Measurements from ENCODE around the gene MYL7. TPM values are rescaled to one million over a fixed set of nuclear protein-coding genes. Genes with fewer than 3 reads are reported as not detected.

Gene MYL7
- polyA plus RNA-seq, 4 donors: 0.58 to 1.1 (median 0.81) TPM; not detected in 1

GRCh38 chr7:44152971-44153947, 12.1 kb upstream of the MYL7 start:
- no peak for DNase-seq (ENCODE audit: low read depth in 4 of 4, low spot score in 2 of 4)

DNA sequence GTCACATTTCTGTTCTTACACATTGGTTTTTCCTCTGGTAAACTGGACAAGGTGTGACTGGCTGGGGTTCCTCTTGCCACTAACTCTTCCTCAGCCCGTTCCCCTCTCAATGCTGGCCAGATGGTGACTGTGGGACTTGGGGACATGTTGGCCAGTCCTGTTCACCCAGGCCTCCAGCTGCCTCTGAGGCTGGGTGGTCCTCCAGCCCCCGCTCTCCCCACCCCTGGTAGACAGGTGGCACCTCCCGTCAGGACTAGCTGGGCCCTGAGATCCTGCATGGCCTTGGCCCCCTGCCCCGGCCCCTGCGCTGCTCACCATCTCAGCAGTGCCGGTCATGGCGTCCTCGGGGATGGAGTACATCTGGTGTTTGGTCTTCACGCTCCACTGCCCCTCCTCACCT, 10.8 kb upstream of the MYL7 start:
- no peak for DNase-seq (ENCODE audit: low read depth in 4 of 4, low spot score in 2 of 4)

- no peak for DNase-seq (ENCODE audit: low read depth in 4 of 4, low spot score in 2 of 4)
These were observed 10.1 kb upstream of the MYL7 start for GRCh38 chr7:44150966-44151941.

DNA sequence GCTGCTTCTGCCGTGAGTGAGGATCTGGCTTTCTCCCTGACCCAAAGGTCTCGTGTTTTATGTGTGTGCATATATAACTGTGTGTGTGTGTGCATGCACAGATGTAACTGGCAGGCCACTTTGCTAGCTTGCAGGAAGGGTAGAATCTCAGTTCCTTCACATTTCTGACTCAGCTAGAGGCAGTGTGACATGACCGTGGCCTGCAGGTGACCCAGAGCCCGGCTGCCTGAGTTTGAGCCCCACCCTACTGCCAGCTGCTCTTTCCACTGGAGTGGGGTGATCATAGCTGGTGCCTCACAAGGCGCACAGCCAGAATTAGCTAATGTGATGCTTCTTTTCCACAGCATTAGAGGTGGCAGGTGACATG, 9.3 kb upstream of the MYL7 start:
- no peak for DNase-seq (ENCODE audit: low read depth in 4 of 4, low spot score in 2 of 4)

DNA sequence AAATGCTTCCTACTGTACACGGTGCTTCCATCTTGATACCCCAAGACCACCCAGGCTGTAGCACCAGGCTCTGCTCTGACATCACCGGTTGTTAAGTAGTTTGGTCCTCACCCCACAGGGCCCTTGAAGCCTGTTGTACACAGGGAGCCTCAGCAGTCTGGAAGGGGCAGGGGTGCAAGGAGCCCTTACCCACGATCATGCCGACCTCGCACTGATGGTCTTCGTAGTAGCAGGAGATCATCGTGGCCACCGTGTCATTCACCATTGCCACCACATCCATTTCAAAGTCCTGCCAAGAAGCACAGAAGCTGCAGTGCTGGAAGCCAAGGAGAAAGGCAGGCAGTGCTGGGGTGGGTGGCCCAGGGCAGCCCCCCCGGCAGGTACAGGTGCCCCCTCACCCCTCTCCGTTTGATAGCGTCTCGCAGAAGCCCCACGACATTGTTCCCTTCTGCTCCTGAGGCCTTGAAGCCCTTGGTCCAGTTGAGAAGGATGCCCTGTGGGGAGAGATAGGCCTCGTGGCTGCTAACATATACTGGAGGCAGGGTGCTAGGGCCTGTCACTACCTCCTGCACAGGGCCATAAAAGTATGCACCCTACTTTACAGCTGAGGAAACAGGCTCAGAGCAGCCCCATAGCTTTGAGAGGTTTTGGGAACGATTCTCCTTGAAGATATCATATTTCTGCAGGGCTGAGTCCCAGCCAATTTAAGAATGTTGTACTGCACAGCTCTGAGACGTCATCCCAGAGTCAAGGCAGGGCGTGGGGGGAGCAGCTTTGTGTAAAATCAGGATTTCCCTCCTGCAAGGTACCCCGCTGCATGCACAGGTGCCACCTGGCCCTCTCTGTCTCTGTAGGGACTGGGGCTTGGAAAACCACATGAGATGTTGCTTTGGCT, 8.7 kb upstream of the MYL7 start:
- no peak for DNase-seq (ENCODE audit: low read depth in 4 of 4, low spot score in 2 of 4)

GRCh38 chr7:44148961-44149536, 7.9 kb upstream of the MYL7 start:
- no peak for DNase-seq (ENCODE audit: low read depth in 4 of 4, low spot score in 2 of 4)

- no peak for DNase-seq (ENCODE audit: low read depth in 4 of 4, low spot score in 2 of 4)
These were observed 7.0 kb upstream of the MYL7 start for GRCh38 chr7:44148166-44148565.

GRCh38 chr7:44147026-44147991, 6.2 kb upstream of the MYL7 start:
- DNase-seq (ENCODE audit: low read depth in 4 of 4, low spot score in 2 of 4): peak in 1 of 4 donors; percentile 54

DNA sequence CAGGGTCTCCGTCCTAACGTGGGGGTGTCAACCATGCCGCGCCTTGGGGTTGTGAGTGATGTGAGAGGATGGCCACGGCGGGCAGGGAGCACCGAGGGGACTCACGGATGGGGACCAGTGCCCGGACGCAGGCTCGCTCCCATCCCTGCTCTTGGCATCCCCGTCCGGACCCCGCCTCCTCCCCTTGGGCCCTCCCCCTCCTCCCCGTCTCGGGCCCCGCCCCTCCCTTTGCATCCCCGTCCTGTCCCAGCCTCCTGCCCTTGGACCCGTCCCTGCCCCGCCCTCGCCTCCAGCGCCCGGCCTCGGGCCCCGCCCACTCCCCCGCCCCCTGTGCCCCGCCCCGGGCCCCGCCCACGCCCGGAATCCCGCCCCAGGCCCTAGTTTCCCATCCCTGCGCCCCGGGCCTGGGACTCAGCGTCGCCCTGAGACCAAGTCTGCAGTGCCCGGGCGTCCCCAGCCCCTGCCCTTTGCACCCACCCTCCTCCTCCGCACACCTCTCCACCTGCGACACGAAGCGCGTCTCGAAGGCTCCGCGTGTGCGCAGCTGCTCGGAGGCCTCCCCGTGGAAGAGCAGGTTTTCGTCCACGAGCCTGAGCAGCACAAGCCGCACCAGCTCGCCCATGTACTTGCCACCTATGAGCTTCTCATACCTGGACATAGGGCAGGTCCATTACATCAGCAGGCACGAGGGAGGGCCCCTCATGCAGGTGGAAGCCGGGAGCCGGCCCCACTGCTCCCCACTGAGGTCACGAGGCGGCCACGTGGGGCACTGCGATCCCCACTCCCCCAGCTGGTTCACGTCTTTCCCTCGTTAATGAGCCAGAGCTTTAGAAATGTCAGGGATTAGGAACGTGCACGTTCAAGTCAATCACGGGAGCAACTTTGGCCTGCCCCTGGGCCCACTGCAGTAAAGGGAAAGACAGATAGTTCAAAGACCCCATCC, 5.1 kb upstream of the MYL7 start:
- DNase-seq (ENCODE audit: low read depth in 4 of 4, low spot score in 2 of 4): peak in 1 of 4 donors; percentile 48

GRCh38 chr7:44145479-44145968, 4.4 kb upstream of the MYL7 start:
- no peak for DNase-seq (ENCODE audit: low read depth in 4 of 4, low spot score in 2 of 4)

DNA sequence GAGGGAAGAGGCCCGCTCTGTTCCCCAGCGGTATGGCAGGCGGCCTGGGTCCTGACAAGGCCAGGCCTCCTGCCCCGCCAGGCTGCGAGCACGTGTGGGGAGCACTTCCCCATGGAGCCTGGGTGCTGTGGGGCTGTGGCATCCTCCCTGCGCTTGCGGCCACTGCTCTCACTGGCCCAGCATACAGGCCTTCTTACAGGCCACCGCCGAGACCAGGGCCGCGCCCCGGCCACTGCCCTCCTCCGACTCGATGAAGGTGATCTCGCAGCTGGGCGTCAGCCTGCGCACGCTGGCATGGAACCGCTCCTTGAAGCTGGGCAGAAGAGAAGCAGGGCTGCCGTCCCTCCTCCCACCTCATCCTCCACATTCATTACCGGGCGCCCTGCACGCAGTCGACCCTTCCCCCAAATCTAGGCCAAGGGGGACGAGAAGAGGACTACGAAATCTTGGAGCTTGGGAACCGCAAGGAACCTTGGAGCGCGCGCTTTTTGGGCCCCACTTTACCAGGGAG, 3.9 kb upstream of the MYL7 start:
- no peak for DNase-seq (ENCODE audit: low read depth in 4 of 4, low spot score in 2 of 4)

DNA sequence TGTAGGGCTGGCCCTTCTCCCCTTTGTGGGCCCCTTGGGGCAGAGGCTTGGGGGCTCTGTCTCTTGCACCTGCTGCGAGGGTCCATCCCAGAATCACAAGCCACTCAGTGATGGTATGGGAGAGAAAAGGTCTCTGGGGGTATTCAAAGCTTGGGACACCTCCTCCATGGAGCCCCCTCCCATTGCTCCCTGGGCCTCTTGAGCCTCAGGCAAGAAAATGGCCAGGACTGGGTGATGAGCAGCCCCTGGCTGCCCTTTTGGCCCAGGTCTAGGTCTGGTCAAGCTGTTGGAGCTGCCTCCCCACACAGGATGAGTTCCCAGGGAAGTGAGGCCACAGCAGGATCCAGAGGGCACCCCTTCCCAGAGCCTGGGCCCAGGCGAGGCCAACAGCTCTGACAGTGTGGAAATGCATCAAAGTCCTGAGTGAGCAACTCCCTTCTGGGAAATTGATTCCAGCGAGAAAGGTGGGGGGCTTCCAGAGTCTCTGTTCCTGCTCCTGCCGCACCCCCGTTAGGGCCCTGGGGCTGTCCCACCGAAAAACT, 3.4 kb upstream of the MYL7 start:
- no peak for DNase-seq (ENCODE audit: low read depth in 4 of 4, low spot score in 2 of 4)

DNA sequence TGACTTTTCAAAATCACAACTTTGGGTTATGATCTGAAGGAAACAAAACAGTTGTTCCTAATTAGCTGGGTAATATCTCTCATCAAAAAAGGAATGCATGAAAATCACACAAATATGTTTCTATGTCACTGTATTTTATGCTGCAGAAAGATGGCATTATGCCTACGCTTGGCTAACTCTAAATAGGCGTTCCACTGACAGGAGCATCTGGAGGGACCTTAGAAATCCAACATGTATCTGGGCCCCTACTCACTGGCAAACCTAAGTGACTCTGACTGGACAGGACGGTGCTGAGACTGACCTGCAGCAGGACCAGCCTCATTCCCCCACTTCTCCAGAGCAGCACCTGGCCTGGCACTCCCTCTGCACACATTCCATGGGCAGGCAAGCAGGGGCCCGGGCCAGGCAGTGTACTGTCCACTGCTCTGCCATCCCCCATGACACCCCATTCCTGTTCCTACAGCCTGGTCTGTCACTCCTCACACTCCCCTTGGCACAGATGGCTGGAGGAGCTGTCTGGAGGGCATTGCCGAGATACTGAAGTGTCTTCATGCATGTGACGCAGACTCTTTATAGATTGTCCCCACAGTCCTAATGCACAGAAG, 2.6 kb upstream of the MYL7 start:
- no peak for DNase-seq (ENCODE audit: low read depth in 4 of 4, low spot score in 2 of 4)

DNA sequence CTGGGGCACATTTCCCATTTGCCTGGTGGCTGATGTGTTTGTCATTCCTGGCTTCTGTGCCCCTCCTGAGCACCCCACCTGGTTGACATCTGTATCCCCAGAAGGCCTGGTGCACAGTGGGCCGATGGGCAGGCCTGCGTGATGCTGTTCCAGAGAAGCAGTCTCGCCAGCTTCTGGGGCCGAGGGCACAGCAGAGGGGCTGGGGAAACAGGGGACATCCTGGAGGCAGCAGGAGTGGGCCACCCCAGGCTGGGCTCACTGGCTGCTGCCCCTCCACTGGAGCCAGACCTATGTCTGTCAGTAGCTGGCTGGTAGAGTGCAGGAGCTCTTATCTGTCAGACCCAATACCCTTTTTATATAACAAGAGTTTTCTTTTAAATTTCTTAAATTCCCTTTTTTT, 896 bp upstream of the MYL7 start:
- no peak for DNase-seq (ENCODE audit: low read depth in 4 of 4, low spot score in 2 of 4)

- DNase-seq (ENCODE audit: low read depth in 4 of 4, low spot score in 2 of 4): no peak
These were observed 791 bp downstream of the MYL7 start for GRCh38 chr7:44140341-44140740.

DNA sequence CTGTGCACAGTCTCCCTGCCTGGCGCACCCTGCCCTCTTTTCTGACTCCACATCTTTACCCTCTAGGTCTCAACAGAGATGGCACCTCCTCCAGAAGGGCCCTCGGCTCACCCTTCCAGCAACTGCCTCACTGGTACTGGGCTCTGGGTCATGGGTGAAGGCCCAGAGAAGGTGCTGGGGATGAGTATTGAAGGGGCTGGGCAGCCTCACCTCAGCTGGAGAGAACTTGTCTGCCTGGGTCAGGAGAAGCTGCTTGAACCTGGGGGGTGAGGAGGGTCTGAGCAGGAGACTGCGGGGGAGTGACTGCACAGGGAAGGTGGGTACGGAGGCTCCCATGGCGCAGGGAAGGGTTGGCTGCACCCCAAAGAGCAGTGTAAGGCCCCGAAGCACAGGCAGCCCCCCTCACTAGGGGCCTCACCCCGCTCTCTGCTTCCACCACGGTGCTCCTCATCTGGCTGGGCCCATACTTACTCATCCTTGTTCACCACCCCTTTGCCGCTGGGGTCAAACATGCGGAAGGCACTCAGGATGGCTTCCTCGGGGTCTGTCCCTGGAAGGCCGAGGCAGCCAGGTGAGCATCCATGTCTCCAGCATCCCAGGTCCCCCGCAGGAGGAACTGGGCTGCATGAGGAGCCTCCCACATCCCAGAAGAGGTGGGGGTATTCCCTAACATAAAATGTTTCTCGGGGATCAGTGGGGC, 1.7 kb downstream of the MYL7 start:
- DNase-seq (ENCODE audit: low read depth in 4 of 4, low spot score in 2 of 4): no peak

Measured in left renal cortex interstitium (tissue), 4 donors.